Suprapubic skin (tissue), 3 donors: Measurements from ENCODE around the gene ZGRF1.

ENCODE experiments used
- CTCF ChIP-seq, 2 donors: fragments of 200-600 bp in 1 of 2; fragments of 450-650 bp in 1 of 2; sonication (generic) in 1 of 2; IDR thresholded peaks; one replicate each; pipeline ENCODE4 v1.5.1; 2016 to 2019; ENCODE audit warnings: antibody characterized with exemption in 2 of 2, mild to moderate bottlenecking in 1 of 2, moderate library complexity in 1 of 2
- EP300 ChIP-seq: sonication (generic); formaldehyde crosslinking; IDR thresholded peaks from one replicate; pipeline ENCODE4 v1.6.1; 2017; ENCODE audit warnings: antibody characterized with exemption
- POLR2A ChIP-seq, 2 donors: fragments of 450-650 bp; IDR thresholded peaks; one replicate each; pipeline ENCODE4 v1.6.1; 2017; ENCODE audit warnings: antibody characterized with exemption in 2 of 2, mild to moderate bottlenecking in 2 of 2, moderate library complexity in 2 of 2

- no peak for TF ChIP-seq CTCF (IDR thresholded peaks at IDR 0.05)
- no peak for TF ChIP-seq EP300
- TF ChIP-seq POLR2A (IDR thresholded peaks at IDR 0.05), result no peak
Measured at GRCh38 chr4:112646632-112647537, 10.2 kb upstream of the ZGRF1 start.
